Central memory CD8-positive, alpha-beta T cell (primary cell): ENCODE results near the gene SLC25A41.
"Not testable (repeated sequence)": the region's sequence is repeated elsewhere in the genome, so short reads cannot be mapped to it uniquely, and the experiment has no call there.

Experiments used
- ATAC-seq: fragments of 150-1000 bp; cut with Tn5 transposase; replicated peaks from 2 replicates; pipeline ENCODE4 v1.10.0; 2022; ENCODE audit warnings: mild to moderate bottlenecking, moderate FRiP score, moderate number of reproducible peaks; ENCODE audit not compliant: poor library complexity, severe bottlenecking; ENCODE audit errors: extremely low read depth
- DNase-seq, 2 donors: peaks; one replicate each; pipeline ENCODE4 v3.0.0; 2021; ENCODE audit warnings: low spot score in 2 of 2
- H3K27ac Mint-ChIP-seq: one replicate; pipeline ENCODE4 v1.8.0; 2022; ENCODE audit warnings: low read depth, mild to moderate bottlenecking, moderate library complexity, mixed read lengths
- H3K27me3 Mint-ChIP-seq: one replicate; pipeline ENCODE4 v1.8.0; 2022; ENCODE audit warnings: mixed read lengths
- H3K36me3 Mint-ChIP-seq: one replicate; pipeline ENCODE4 v1.8.0; 2022; ENCODE audit warnings: mild to moderate bottlenecking, moderate library complexity, mixed read lengths; ENCODE audit not compliant: insufficient read depth
- H3K4me1 Mint-ChIP-seq: one replicate; pipeline ENCODE4 v1.8.0; 2022; ENCODE audit warnings: mixed read lengths
- H3K4me3 Mint-ChIP-seq: one replicate; pipeline ENCODE4 v1.8.0; 2022; ENCODE audit warnings: mild to moderate bottlenecking, moderate library complexity, mixed read lengths
- H3K9me3 Mint-ChIP-seq: one replicate; pipeline ENCODE4 v1.8.0; 2022; ENCODE audit warnings: mixed read lengths

Gene SLC25A41

DNA sequence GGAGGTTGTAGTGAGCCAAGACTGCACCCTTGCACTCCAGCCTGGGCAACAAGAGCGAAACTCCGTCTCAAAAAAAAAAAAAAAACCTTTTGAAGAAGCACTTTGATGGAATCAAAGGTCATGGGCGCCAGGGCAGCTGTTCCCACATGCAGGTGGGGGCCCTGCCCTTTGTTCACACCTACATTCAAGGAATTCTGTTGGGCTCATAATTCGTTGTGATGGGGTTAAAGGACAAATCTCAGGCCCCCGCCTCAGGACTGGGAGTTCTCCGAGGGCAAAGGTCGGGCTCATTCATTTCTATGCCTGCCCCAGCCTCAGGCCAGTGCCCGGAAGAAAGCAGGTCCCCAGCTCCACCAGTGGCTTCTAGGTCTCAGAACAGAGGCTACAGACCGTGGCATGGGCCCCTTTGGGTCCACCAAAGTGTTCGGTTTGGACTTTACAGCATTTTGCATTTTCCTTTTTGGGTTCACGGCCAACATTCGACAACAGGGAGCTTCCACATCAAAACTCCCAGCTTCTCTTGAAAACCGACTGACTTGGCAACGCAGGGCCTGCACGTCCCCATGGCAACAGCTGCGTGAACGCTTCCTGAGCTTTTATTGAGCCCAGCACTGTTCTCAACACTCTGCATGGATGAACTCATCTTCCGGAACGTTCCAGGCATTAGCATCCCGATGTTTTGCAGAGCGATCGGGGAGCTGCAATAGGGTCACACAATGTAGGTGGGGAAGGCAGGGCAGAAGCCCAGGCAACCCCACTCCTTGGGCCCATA lies 30.5 kb downstream of the SLC25A41 start:
- H3K36me3 Mint-ChIP-seq, result no peaks in the 10 kb centered on the region
- no peak overlapping the region for H3K27ac Mint-ChIP-seq
- H3K4me1 Mint-ChIP-seq, result no peaks in the 10 kb centered on the region
- no peak overlapping the region for H3K4me3 Mint-ChIP-seq
- no peaks in the 10 kb centered on the region for H3K27me3 Mint-ChIP-seq
- H3K9me3 Mint-ChIP-seq, result no peaks in the 10 kb centered on the region
- DNase-seq (no peak), ATAC-seq (no peak)

DNA sequence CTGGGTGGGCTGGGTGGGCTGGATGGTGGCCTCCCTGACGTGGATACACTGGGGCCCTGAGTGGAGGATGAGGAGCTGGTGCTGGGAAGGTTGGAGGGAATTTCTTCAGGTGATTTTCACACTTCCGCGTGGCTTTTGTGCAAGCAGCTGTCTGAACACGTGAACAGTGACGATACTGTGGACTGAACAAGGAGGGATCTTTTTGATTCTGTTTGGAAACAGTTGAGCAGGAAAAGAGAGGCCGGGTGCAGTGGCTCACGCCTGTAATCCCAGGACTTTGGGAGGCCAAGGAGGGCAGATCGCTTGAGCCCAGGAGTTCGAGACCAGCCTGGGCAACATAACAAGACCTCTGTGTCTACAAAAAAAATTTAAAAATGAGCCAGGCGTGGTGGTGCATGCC lies 31.5 kb downstream of the SLC25A41 start:
- Mint-ChIP-seq H3K27me3 (no peaks in the 10 kb centered on the region), H3K27ac (no peak overlapping the region), H3K36me3 (no peaks in the 10 kb centered on the region), H3K4me3 (no peak overlapping the region), H3K4me1 (no peaks in the 10 kb centered on the region), H3K9me3 (no peaks in the 10 kb centered on the region)
- DNase-seq, result no peak
- ATAC-seq, result no peak

DNA sequence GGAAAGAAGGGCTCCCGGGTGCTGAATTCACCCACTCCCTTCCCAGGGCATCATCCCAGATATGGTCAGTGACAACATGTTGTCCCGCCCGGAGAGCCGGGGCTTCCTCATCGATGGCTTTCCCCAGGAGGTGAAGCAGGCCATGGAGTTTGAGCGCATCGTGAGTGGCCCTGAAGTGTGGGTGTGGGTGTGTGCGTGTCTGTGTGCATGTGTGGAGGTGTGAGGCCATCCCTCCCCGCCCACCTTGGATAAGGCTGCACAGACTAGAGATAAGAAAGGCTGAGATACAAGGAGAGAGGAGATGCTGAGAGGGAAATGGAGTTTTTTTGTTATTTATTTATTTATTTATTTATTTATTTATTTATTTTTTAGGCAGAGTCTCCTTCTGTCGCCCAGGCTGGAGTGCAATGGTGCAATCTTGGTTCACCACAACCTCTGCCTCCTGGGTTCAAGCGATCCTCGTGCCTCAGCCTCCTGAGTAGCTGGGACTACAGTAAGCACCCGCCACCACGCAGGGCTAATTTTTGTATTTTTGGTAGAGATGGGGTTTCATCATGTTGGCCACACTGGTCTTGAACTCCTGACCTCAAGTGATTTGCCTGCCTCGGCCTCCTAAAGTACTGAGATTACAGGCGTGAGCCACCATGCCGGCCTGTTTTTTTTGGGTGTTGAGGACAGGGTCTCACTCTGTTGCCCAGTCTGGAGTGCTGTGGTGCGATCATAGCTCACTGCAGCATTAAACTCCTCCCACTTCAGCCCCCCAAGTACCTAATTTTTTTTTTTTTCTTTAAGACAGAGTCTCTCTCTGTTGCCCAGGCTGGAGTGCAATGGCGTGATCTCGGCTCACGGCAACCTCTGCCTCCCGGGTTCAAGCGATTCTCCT lies 33.3 kb downstream of the SLC25A41 start:
- not testable (repeated sequence) for H3K36me3 Mint-ChIP-seq, H3K27me3 Mint-ChIP-seq, ATAC-seq, H3K4me3 Mint-ChIP-seq, H3K4me1 Mint-ChIP-seq, H3K27ac Mint-ChIP-seq, DNase-seq, H3K9me3 Mint-ChIP-seq

DNA sequence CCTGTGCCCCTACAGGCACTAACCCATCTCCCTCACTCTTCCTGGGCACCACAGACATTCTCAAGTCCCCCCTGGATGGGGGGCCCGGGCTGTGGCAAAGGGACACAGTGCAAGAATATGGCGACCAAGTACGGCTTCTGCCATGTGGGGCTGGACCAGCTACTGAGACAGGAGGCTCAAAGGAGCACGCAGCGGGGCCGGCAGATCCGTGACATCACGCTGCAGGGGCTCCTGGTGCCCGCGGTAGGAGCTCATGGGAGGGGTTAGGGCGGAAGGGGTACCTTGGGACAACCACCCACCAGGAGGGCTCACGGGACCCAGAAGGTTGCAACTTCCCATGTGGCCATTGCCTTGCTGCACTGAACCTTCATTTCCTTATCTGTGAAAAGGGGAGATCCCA lies 37.3 kb downstream of the SLC25A41 start:
- Mint-ChIP-seq H3K9me3 (no peaks in the 10 kb centered on the region), H3K36me3 (peaks cover 21% of the 10 kb centered on the region), H3K27me3 (no peaks in the 10 kb centered on the region), H3K4me3 (no peak overlapping the region), H3K4me1 (peaks cover 23% of the 10 kb centered on the region), H3K27ac (no peak overlapping the region)
- DNase-seq, result no peak
- ATAC-seq, result no peak

DNA sequence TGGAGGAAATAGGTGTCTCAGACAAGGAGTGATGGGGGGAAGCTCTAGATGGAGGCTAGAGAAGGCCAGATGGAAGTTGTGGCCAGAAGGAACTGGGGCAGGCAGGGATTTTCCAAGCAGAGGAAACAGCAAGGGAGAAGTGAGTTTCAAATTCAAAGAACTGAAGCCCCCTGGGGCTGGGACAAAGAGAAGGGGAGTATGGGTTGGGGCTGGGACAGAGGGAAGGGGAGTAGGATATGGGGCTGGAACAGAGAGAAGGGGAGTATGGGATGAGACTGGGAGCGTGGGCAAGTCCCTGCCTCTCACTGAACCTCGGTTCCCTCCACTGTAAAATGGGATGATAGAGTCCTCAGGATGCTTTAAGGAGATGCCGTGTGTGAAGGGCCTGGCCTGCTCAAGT lies 38.7 kb downstream of the SLC25A41 start:
- Mint-ChIP-seq H3K4me3 (peak overlapping the region; percentile 81), H3K27ac (peak overlapping the region; percentile 95), H3K9me3 (no peaks in the 10 kb centered on the region), H3K27me3 (no peaks in the 10 kb centered on the region), H3K36me3 (peaks cover 29% of the 10 kb centered on the region), H3K4me1 (peaks cover 29% of the 10 kb centered on the region)
- DNase-seq (no peak), ATAC-seq (no peak)

DNA sequence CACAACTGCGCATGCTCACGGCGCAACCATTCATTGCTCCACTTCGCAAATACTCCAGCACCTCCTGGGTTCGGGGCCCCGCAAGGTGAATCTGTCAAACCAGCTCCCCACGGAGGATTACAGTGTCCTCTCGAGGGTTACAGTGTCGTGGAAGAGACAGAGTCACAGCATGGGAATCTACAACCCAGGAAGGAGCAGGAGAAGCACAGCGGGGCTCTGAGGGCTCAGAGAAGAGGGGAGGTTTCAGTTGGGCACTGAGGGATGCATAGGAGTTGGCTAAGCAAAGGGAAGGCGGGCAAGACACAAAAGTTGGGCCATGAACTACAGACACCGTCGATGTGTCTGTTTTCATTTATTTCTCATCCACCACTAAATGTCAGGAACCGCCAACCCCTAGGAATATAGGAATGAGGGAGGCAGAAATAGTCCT lies 39.6 kb downstream of the SLC25A41 start:
- Mint-ChIP-seq H3K9me3 (no peaks in the 10 kb centered on the region), H3K36me3 (peaks cover 33% of the 10 kb centered on the region), H3K27ac (peak overlapping the region; percentile 95), H3K4me3 (peak overlapping the region; percentile 81), H3K4me1 (peaks cover 29% of the 10 kb centered on the region), H3K27me3 (no peaks in the 10 kb centered on the region)
- DNase-seq (no peak), ATAC-seq (no peak)

DNA sequence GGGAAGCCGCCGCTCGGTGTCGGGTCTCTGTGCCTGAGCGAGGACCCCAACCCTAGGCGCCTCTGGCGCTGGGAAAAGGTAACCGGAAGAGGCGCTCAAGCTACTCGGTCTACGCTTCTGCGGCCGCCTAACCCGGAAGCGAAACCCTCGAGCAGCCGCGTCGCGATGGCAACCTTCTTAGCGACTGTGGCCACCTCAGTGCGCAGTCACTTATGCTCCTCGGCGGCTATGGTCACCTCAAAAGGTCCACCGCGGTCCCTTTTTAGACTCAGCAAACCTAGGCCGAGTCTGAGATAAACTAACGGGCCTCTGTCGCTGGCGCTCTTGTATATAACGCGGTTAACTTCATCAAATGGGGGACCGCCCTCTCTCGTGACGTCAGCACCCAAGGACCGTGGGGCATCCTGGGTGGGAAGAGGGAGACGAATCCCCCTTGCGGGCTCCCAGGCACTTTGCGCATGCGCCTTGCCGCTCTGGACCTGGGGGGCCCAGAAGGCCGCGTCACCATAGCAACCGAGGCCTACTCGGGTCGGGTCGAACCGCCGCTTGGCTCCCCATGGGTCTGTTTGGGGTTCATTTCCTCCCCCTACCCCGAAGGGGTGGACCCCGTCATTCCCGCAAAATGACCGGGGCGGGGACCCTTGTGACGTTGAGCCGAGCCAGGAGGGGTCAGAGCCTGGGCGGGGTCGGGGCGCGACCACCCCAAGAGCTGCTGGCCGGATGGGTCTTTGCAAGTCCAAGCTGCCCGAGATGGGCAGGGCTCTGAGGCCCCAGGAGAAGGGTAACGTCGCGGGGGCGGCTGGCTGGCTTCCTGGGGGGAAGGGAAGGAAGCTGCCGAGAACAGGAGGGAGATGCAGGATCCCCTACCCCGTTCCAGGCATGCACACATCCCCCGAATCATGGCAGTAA lies 40.2 kb downstream of the SLC25A41 start, which contains the start of gene GTF2F1:
Gene GTF2F1 (minus strand): TSS at position 91 of the 909 bp plus-strand sequence. CDS start 169 bp downstream, outside the sequence.
- H3K9me3 Mint-ChIP-seq, result no peaks in the 10 kb centered on the region
- H3K36me3 Mint-ChIP-seq, result peaks cover 40% of the 10 kb centered on the region
- H3K27ac Mint-ChIP-seq, result peak within 1 kb of the TSS; percentile 95
- H3K4me3 Mint-ChIP-seq, result peak within 1 kb of the TSS; percentile 81
- DNase-seq (peak; percentile 83 to 91), ATAC-seq (peak; percentile 90)
- H3K4me1 Mint-ChIP-seq, result peaks cover 29% of the 10 kb centered on the region
- no peaks in the 10 kb centered on the region for H3K27me3 Mint-ChIP-seq

DNA sequence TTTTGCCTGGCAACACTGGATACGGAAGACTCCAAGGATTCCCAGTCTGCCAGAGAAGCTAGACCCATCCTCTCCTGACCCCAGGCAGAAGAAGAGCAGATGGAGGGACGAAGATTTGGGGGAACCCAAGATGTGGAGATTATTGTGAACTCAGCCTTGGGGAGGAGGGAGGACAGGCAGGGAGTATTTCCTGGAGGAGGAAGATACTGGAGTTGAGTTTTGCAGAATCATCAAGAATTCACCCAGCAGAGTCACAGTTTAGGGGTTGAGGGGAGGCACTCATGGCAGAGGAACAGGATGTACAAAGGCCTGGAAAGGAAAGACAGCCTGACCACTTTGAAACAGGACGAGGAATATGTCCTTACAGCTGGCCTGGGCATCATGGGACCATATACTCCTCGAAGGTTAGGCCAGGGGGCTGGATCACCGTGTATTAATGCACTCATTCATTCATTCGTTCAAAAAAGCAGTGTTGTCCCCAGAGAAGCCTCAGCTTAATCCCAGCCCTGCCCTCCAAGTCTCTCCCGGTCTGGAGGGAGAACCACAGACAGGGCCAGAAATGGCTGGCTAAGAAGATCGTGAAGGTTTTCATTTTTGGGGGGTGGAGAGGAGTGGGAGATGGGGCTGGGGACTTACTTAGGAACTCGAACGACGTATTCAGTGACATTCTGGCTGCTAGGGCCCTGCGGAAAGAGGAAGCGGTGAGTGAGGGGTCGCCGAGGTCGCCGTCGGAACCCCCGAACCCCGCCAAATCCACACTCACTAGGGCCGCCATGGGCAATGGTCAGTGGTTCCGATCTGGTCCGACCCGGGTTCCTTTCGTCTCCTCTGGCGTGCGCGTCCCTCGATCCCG lies 41.1 kb downstream of the SLC25A41 start:
- Mint-ChIP-seq H3K4me1 (peaks cover 29% of the 10 kb centered on the region), H3K4me3 (peak overlapping the region; percentile 81), H3K9me3 (no peaks in the 10 kb centered on the region), H3K36me3 (peaks cover 46% of the 10 kb centered on the region), H3K27ac (peak overlapping the region; percentile 95), H3K27me3 (no peaks in the 10 kb centered on the region)
- no peak for ATAC-seq
- no peak for DNase-seq

DNA sequence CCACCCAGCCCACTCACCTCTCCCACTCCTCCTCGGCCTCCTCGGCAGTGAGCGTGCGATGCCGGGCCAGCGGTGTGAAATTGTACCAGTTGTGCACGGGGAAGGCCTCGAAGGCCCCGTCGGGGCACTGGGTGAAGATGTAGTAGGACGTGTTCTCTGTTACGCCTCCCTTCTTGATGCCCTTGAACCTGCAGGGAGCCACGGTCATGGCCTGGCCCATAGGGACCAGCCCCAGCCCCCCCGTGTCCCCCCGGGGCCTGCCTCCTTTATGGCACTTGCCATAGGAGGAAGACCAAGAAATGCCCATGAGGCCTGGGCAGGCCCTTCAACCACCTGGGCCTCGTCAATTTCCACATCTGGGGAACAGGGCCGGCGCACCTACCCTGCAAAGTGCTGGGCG lies 46.2 kb downstream of the SLC25A41 start:
- DNase-seq, result no peak
- Mint-ChIP-seq H3K4me1 (peaks cover 15% of the 10 kb centered on the region), H3K4me3 (no peak overlapping the region), H3K27me3 (no peaks in the 10 kb centered on the region), H3K36me3 (peaks cover 69% of the 10 kb centered on the region), H3K27ac (no peak overlapping the region), H3K9me3 (no peaks in the 10 kb centered on the region)
- ATAC-seq, result no peak

DNA sequence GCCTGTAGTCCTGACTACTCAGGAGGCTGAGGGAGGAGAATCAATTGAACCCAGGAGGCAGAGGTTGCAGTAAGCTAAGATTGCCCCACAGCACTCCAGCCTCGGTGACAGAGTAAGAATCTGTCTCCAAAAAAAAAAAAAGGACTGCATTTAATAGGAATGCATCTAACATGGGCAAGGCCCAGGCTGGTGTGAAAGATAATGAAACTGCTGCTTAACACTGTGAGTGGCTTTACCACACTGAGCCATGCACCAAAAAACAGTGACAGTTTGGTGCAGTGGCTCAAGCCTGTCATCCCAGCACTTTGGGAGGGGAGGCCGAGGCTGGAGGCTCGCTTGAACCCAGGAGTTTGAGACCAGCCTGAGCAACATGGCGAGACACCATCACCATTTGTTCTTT lies 49.2 kb downstream of the SLC25A41 start:
- no peak for DNase-seq
- no peak overlapping the region for H3K27ac Mint-ChIP-seq
- no peak overlapping the region for H3K4me3 Mint-ChIP-seq
- no peaks in the 10 kb centered on the region for H3K9me3 Mint-ChIP-seq
- peaks cover 70% of the 10 kb centered on the region for H3K36me3 Mint-ChIP-seq
- no peak for ATAC-seq
- no peaks in the 10 kb centered on the region for H3K27me3 Mint-ChIP-seq
- H3K4me1 Mint-ChIP-seq, result no peaks in the 10 kb centered on the region

DNA sequence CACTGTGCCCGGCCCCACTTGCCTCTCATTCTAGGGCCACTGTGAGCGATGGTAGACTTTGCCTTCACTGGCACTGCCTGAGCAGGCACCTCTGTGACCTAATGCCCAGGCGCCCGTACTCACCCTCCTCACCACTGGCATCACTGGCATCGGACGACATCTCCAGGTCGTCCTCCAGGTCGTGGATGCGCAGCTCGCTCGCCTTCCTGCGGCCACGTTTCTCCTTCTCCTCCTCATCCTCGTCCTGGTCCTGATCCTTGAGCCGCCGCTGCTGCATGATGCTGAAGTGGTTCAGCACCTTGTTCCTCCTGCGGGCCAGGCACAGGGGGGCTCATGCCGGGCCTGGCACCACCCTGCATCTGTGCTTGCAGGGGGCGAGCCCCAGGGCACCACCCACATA lies 50.4 kb downstream of the SLC25A41 start:
- DNase-seq (no peak), ATAC-seq (no peak)
- H3K9me3 Mint-ChIP-seq, result no peaks in the 10 kb centered on the region
- no peaks in the 10 kb centered on the region for H3K4me1 Mint-ChIP-seq
- H3K27ac Mint-ChIP-seq, result peak overlapping the region; percentile 67
- no peaks in the 10 kb centered on the region for H3K27me3 Mint-ChIP-seq
- H3K4me3 Mint-ChIP-seq, result no peak overlapping the region
- H3K36me3 Mint-ChIP-seq, result peaks cover 65% of the 10 kb centered on the region
